ENCODE data around the gene NGRN.

- TF ChIP-seq, protein P1, sequence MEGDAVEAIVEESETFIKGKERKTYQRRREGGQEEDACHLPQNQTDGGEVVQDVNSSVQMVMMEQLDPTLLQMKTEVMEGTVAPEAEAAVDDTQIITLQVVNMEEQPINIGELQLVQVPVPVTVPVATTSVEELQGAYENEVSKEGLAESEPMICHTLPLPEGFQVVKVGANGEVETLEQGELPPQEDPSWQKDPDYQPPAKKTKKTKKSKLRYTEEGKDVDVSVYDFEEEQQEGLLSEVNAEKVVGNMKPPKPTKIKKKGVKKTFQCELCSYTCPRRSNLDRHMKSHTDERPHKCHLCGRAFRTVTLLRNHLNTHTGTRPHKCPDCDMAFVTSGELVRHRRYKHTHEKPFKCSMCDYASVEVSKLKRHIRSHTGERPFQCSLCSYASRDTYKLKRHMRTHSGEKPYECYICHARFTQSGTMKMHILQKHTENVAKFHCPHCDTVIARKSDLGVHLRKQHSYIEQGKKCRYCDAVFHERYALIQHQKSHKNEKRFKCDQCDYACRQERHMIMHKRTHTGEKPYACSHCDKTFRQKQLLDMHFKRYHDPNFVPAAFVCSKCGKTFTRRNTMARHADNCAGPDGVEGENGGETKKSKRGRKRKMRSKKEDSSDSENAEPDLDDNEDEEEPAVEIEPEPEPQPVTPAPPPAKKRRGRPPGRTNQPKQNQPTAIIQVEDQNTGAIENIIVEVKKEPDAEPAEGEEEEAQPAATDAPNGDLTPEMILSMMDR (IDR thresholded peaks at IDR 0.05): no peak
- no peak for TF ChIP-seq POLR2AphosphoS5 (IDR thresholded peaks at IDR 0.05)
Measured at GRCh38 chr15:90320885-90321278, 55.4 kb downstream of the NGRN start.
